ENCODE measurements around the gene LTA4H.
A peak's percentile ranks its signal among the peaks of the same experiment; 100 is the strongest.

Gene LTA4H

DNA sequence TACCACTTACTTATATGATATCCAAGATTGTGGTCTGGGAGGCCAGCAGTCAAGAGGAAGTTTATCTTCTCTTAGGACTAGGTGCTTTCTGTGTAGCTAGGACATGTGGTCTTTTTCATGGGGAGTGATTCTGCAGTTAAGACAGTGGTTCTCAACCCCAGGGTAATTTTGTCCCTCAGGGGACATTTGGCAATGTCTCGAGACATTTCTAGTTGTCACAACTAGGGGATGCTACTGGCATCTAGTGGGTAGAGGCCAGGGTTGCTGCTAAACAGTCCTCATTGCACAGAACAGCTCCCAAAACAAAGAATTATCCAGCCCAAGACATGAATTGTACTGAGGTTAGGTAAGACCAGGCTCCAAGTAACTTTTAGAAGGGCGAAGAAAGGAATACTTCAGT, 72.3 kb downstream of the LTA4H start:
- Histone ChIP-seq H3K79me2 (ENCODE audit: insufficient read depth, low read length) (no peaks in the 10 kb centered on the region), H3K9me3 (ENCODE audit: insufficient read depth, low read depth, low read length) (no peaks in the 10 kb centered on the region), H3K4me3 (ENCODE audit: low read length, poor library complexity, severe bottlenecking) (no peak overlapping the region), H2AFZ (ENCODE audit: low read length) (no peak overlapping the region), H4K20me1 (ENCODE audit: insufficient read depth, low read length, poor library complexity, severe bottlenecking) (no peaks in the 10 kb centered on the region), H3K9ac (ENCODE audit: low read depth, low read length, poor library complexity, severe bottlenecking) (no peak overlapping the region), H3K4me2 (ENCODE audit: low read depth, low read length, poor library complexity, severe bottlenecking) (no peak overlapping the region), H3K4me1 (ENCODE audit: insufficient read depth, low read length, poor library complexity, severe bottlenecking) (no peaks in the 10 kb centered on the region), H3K27me3 (ENCODE audit: insufficient read depth, low read length, poor library complexity, severe bottlenecking) (no peaks in the 10 kb centered on the region), H3K36me3 (ENCODE audit: insufficient read depth, low read length) (no peaks in the 10 kb centered on the region), H3F3A (ENCODE audit: low read depth) (no peaks in the 10 kb centered on the region), H3K9me2 (replicated peaks; ENCODE audit: low read depth, low read length) (no peaks in the 10 kb centered on the region)
- TF ChIP-seq CTCF (conservative IDR thresholded peaks at IDR 0.05; ENCODE audit: low read length) (peak; percentile 61), EZH2phosphoT487 (IDR thresholded peaks at IDR 0.05; ENCODE audit: borderline replicate concordance) (no peak)

GRCh38 chr12:95962222-95962621, 73.2 kb downstream of the LTA4H start:
- Histone ChIP-seq H3K4me1 (ENCODE audit: insufficient read depth, low read length, poor library complexity, severe bottlenecking) (no peaks in the 10 kb centered on the region), H2AFZ (ENCODE audit: low read length) (no peak overlapping the region), H3F3A (ENCODE audit: low read depth) (no peaks in the 10 kb centered on the region), H3K4me3 (ENCODE audit: low read length, poor library complexity, severe bottlenecking) (no peak overlapping the region), H3K36me3 (ENCODE audit: insufficient read depth, low read length) (no peaks in the 10 kb centered on the region), H4K20me1 (ENCODE audit: insufficient read depth, low read length, poor library complexity, severe bottlenecking) (no peaks in the 10 kb centered on the region), H3K9me2 (replicated peaks; ENCODE audit: low read depth, low read length) (no peaks in the 10 kb centered on the region), H3K27me3 (ENCODE audit: insufficient read depth, low read length, poor library complexity, severe bottlenecking) (no peaks in the 10 kb centered on the region), H3K9ac (ENCODE audit: low read depth, low read length, poor library complexity, severe bottlenecking) (no peak overlapping the region), H3K79me2 (ENCODE audit: insufficient read depth, low read length) (no peaks in the 10 kb centered on the region), H3K9me3 (ENCODE audit: insufficient read depth, low read depth, low read length) (no peaks in the 10 kb centered on the region), H3K4me2 (ENCODE audit: low read depth, low read length, poor library complexity, severe bottlenecking) (no peak overlapping the region)
- TF ChIP-seq CTCF (conservative IDR thresholded peaks at IDR 0.05; ENCODE audit: low read length) (no peak), EZH2phosphoT487 (IDR thresholded peaks at IDR 0.05; ENCODE audit: borderline replicate concordance) (no peak)

- H3K9me3 ChIP-seq (ENCODE audit: insufficient read depth, low read depth, low read length), result no peaks in the 10 kb centered on the region
- no peak for TF ChIP-seq EZH2phosphoT487 (IDR thresholded peaks at IDR 0.05; ENCODE audit: borderline replicate concordance)
- no peak for TF ChIP-seq CTCF (conservative IDR thresholded peaks at IDR 0.05; ENCODE audit: low read length)
- H3K36me3 ChIP-seq (ENCODE audit: insufficient read depth, low read length), result no peaks in the 10 kb centered on the region
- no peak overlapping the region for H3K4me2 ChIP-seq (ENCODE audit: low read depth, low read length, poor library complexity, severe bottlenecking)
- no peak overlapping the region for H3K4me3 ChIP-seq (ENCODE audit: low read length, poor library complexity, severe bottlenecking)
- no peaks in the 10 kb centered on the region for H3K4me1 ChIP-seq (ENCODE audit: insufficient read depth, low read length, poor library complexity, severe bottlenecking)
- H3K9me2 ChIP-seq (replicated peaks; ENCODE audit: low read depth, low read length), result no peaks in the 10 kb centered on the region
- H3K79me2 ChIP-seq (ENCODE audit: insufficient read depth, low read length), result no peaks in the 10 kb centered on the region
- H3K9ac ChIP-seq (ENCODE audit: low read depth, low read length, poor library complexity, severe bottlenecking), result no peak overlapping the region
- no peaks in the 10 kb centered on the region for H4K20me1 ChIP-seq (ENCODE audit: insufficient read depth, low read length, poor library complexity, severe bottlenecking)
- H2AFZ ChIP-seq (ENCODE audit: low read length), result no peak overlapping the region
- H3K27me3 ChIP-seq (ENCODE audit: insufficient read depth, low read length, poor library complexity, severe bottlenecking), result no peaks in the 10 kb centered on the region
- H3F3A ChIP-seq (ENCODE audit: low read depth), result no peaks in the 10 kb centered on the region
Observed at GRCh38 chr12:95960241-95960640, 75.1 kb downstream of the LTA4H start.

All from Loucy (cell line).